Activated T-helper 1 cell treated with anti-CD3 and anti-CD28 coated beads, Interleukin-12 subunit alpha, Interleukin-12 subunit beta, Interleukin-2, Interleukin-4 antibody, amounts not matched to agents 30 ng/mL and 10 ng/mL and 1 ng/mL, durations not matched to agents 14 hours and 24 hours and 36 hours (primary cell): ENCODE measurements around the gene CRYL1. TPM values are rescaled to one million over a fixed set of nuclear protein-coding genes. Genes with fewer than 3 reads are reported as not detected.

ENCODE experiments used
- DNase-seq: peaks from one replicate; pipeline ENCODE4 v3.0.0; 2021; ENCODE audit warnings: low spot score
- H3K27ac Mint-ChIP-seq: one replicate; pipeline ENCODE4 v1.8.0; 2021; ENCODE audit warnings: mild to moderate bottlenecking, mixed read lengths
- H3K27me3 Mint-ChIP-seq: one replicate; pipeline ENCODE4 v1.8.0; 2022; ENCODE audit warnings: mild to moderate bottlenecking, moderate library complexity, mixed read lengths; ENCODE audit not compliant: insufficient read depth
- H3K36me3 Mint-ChIP-seq: one replicate; pipeline ENCODE4 v1.8.0; 2021; ENCODE audit warnings: low read depth, mixed read lengths
- H3K4me1 Mint-ChIP-seq: one replicate; pipeline ENCODE4 v1.8.0; 2021; ENCODE audit warnings: low read depth, mixed read lengths
- H3K4me3 Mint-ChIP-seq: one replicate; pipeline ENCODE4 v1.8.0; 2021; ENCODE audit warnings: mild to moderate bottlenecking, moderate library complexity, mixed read lengths
- H3K9me3 Mint-ChIP-seq: one replicate; pipeline ENCODE4 v1.8.0; 2021; ENCODE audit warnings: mixed read lengths
- intact Hi-C: fragments of 100-400 bp; cut with micrococcal nuclease; formaldehyde crosslinking; loops from one replicate; pipeline ENCODE4 v1.15.1; 2024
- total RNA-seq: library from RNA; stranded (reverse); gene quantifications from 2 replicates; pipeline ENCODE4 v1.2.3, GENCODE V29; 2022

CRYL1 gene
- total RNA-seq, 1 donor from 2014 or later: 5.6 TPM

DNA sequence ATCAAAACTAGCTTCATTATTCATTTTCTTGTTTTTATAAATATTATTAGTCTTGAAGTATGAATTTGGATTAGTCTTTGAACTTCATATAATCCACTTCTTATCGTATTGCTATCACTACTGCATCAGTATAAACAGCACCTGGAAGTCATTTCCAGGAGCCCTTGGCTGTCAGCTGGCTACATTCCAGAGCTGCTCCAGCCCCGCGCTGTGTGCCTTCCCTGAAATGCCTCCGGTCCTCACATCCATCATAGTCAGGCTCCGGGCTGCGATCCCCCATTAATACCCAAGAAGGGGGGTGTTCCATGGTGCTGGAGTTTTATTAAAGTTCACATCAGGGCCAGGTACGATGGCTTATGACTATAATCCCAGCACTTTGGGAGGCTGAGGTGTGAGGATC, 169.2 kb downstream of the CRYL1 start:
- no peaks in the 10 kb centered on the region for H3K36me3 Mint-ChIP-seq

DNA sequence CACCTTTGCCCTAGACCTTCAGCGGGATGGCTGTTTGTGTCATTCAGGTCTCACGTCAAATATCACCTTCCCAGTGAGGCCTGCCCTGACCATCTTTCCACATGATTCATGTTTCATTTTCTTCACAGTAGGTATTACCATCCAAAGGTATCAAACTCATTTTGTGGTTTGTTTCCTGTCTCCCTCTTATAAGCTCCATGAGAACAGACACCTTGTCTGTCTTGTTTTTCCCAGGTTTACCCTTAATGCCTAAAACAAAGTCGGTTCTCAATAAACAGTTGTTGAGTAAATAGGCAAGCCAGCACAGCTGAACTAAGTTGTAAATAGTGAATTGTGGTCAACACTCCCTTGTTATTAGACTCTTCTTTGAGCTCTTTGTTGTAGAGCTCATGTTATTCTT, 170.9 kb downstream of the CRYL1 start:
- Mint-ChIP-seq H3K27me3 (no peaks in the 10 kb centered on the region), H3K9me3 (no peaks in the 10 kb centered on the region), H3K27ac (no peak overlapping the region), H3K4me1 (peaks cover 11% of the 10 kb centered on the region), H3K36me3 (no peaks in the 10 kb centered on the region), H3K4me3 (no peak overlapping the region)
- no peak for DNase-seq
- intact Hi-C loops: no loop called here

More for the DNA sequence above, 169.2 kb downstream of the CRYL1 start:
- Mint-ChIP-seq H3K27me3 (no peaks in the 10 kb centered on the region), H3K4me3 (no peak overlapping the region), H3K27ac (no peak overlapping the region), H3K4me1 (peaks cover 13% of the 10 kb centered on the region), H3K9me3 (no peaks in the 10 kb centered on the region)
- DNase-seq: no peak
- intact Hi-C loops: no loop called here

DNA sequence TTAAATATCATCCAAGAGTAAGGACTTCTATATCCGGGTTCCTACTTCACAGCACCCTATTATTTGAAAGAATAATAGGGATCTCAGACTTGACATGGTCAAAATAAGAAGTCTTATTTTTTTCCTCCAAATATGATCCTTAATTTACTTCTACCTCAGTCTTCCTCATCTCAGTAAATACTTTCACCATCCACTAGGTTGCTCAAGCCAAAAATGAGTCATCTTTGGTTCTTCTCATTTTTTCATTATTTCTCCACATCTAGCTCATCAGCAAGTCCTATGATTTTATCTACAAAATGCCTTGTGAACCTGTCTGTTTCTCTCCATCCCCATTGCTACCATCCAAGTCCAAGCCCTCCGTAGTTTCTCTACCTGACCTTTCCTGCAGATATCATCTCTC, 171.7 kb downstream of the CRYL1 start:
- Mint-ChIP-seq H3K9me3 (no peaks in the 10 kb centered on the region), H3K4me1 (peaks cover 5% of the 10 kb centered on the region), H3K36me3 (no peaks in the 10 kb centered on the region), H3K4me3 (no peak overlapping the region), H3K27ac (no peak overlapping the region), H3K27me3 (no peaks in the 10 kb centered on the region)
- DNase-seq: no peak
- intact Hi-C loops: no loop called here

Other genes with a start within 250 kb of the CRYL1 start
- gene IFT88, start 41.3 kb upstream of the CRYL1 start, total RNA-seq: 1.5 TPM in 2 replicates
- 0.15 and 0.29 TPM in 2 replicates for gene IL17D, start 177.8 kb upstream of the CRYL1 start, total RNA-seq
- gene EEF1AKMT1, start 248.1 kb upstream of the CRYL1 start, total RNA-seq: 8.7 and 12.9 TPM in 2 replicates